DMS153 treated with DMSO at 0.1 percent for 48 hours (cell line): ENCODE results near the gene LSM11.

Experiments
- DNase-seq: peaks from one replicate; lab custom pipeline; 2025; ENCODE audit not compliant: unreplicated experiment; lab: John Stamatoyannopoulos, UW

Gene LSM11

DNA sequence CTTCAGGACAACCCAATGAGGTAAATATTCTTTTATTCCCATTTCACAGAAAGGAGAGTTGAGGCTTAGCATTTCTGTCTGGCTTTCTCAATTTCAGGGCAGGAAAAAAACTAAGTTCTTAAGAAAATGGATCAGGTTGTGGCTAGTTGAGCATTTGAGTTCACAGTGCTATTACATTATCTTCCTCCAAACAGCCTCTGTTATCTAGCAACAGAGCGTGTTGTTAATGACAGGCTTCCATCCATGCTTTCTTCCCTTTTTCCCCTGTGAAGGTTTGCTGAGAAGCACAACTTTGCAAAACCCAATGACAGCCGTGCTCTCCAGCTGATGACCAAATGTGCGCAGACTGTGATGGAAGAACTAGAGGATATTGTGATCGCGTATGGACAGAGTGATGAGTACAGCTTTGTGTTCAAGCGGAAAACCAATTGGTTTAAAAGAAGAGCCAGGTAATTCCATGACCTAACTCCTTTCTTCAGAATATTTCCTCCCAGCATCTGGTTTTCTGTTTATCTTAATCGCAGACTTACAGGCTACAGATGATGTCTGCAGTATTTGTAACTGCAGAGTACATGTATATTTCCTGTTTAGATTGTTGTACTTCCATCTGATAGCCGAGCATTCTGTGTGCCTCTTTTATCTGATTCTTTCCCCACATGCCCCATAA, 10.8 kb upstream of the LSM11 start:
- no peak for DNase-seq

DNA sequence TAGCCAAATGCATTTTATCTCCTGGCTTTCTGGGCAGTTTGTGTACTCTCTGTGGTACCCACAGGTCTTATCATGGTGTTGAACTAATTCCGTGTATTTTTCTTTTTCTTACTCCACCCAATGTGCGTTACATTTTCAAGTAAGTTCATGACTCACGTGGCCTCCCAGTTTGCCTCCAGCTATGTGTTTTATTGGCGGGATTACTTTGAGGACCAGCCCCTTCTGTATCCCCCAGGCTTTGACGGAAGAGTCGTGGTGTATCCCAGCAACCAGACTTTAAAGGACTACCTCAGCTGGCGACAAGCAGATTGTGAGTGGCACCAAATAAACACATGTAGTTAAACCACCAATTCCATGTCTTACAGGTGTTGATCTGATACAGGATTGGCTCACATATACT, 9.1 kb upstream of the LSM11 start:
- no peak for DNase-seq

DNA sequence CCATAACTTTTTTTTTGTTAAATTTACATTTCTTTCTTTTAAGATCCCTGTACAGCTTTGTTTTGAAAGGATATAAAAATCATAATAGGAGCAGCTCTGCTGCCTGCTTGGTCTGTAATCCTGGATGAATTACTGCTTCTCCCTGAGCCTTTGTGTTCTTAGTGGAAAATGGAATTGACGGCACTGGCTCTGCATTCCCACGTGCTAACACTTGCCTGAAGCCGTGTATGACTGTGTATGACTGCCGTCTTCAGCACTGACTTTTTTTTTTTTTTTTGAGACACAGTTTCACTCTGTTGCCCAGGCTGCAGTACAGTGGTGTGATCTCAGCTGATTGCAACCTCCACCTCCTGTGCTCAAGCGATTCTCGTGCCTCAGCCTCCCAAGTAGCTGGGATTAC, 7.5 kb upstream of the LSM11 start:
- DNase-seq = no peak

DNA sequence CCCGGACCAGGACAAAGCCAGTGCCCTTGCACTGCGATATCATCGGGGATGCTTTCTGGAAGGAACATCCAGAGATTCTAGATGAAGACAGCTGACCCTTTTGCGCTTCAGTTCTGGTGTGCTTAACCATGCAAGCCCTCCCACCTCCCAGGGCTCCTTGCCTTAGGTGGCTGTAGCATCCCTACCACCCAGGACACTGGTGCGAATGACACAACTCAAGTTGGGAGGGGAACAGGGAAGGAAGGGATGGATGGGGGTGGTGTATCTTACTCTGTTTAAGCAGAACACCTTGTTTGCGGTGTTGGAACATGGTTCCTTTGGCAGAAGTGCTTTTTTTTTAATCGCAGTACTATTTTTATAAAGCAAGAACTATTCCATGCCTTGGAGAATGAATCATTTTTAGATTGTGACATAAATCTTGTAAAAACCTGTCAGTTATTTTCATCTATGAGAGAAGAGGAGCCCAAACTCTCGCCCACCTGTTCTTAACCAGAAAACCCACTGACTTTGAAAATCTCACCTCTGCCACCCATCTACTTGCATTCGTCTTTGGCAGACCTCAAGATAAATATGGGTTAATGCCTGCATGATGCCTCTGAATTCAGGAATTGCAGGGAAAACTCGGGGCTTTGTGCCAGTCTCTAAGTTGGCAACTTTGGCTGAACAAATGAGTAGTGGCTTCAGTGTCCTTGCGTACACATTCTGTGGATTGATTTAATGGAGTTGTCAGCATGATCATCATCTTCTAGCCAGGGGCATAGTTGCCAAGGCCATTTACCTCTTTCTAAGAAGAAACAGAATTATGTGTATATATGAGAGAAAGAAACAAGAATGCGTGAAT, 3.9 kb upstream of the LSM11 start:
- no peak for DNase-seq

DNA sequence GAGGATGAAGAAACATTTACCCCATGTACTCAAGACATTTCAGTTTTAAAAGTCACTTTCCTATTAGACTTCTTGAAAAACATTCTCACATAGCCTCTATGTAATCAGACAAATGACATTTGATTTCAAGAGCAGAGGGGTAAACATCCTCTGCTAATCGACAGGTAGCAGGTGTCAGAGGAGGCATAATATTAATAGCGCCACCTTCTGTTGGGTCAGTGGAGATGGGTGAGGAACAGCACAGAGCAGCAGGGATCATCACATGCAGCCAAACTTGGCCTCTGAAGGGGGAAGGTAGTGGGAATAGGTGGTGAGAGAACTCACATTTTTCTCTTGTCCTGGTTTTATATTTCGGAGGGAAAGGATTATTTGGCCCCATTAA, 3.3 kb upstream of the LSM11 start:
- no peak for DNase-seq

DNA sequence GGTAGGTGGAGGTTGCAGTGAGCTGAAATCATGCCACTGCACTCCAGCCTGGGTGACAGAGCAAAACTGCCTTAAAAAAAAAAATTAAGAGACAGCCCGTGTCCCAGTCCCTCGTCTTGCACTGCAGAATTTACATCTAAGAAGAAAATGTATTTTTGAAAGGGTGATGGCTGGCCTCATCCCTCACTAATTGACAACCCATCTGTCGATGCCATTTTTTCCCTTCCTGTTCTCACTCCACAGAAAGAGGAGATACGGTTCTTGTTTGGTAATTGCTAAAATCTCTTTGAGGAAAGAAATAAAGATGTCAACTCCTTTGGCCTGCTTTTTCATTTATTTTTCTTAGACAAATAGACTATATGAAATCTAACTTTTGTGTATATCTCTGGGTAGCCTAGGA, 2.4 kb upstream of the LSM11 start:
- DNase-seq = no peak

DNA sequence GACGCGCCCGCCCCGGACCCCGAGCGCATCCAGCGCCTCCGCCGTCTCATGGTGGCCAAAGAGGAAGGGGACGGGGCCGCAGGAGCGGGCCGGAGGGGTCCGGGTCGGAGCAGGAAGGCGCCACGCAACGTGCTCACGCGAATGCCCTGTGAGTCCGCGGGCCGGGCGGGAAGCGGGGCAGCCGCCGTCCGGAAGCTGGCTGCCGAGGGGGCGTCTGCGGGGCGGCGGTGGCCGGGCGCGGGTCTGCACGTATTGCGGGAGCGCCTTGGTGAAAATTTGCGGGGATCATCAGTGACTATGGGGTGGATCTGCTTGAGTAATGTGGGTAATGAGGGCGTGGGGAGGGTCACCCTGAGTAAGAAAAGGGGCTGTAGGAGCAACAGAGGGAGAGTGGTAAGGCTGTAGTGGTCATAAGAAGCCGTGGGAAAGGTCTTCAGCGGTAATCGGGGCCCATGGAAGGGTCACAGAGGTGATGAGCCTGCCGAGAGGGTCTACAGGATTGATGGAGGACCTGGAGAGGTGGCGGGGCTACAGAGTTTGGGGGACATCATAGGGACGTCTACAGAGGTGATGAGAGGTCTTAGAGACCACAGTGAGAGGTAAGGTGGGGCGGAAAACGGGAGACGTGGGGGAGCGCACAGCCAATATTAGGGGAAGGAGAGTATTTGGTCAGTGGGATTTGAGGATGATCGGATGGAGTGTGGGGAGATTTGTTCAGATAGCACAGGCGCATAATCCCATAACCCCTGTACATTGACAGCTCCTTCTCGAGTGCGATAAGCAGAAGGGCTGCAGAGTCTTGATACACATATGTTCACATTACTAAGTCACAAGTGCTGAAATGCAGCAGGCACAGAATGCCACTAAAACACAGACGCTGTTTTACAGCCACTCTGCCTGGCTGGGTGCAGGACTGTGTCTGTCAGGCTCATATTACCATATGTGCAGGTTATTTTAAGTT, 819 bp downstream of the LSM11 start:
- no peak for DNase-seq

DNA sequence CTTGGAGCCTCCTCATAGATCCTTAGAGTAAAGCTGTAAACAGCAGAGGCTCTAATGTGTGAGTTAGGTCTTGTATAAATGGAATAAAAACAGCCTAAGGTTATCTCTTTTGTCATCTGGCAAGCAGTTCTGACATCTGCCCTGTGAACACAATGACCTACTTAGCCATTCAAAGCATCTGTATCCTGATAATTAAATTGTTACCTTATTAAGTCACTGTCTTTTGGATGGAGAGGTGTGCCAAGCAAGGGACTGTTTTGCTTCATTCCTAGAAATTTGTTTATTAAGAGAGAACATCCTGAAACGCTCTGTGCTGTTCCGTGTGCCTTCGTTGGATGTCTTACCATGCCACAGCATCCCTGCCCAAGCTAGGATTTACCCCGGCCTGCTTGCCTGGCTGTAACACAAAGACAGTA, 1.5 kb downstream of the LSM11 start:
- DNase-seq = no peak

DNA sequence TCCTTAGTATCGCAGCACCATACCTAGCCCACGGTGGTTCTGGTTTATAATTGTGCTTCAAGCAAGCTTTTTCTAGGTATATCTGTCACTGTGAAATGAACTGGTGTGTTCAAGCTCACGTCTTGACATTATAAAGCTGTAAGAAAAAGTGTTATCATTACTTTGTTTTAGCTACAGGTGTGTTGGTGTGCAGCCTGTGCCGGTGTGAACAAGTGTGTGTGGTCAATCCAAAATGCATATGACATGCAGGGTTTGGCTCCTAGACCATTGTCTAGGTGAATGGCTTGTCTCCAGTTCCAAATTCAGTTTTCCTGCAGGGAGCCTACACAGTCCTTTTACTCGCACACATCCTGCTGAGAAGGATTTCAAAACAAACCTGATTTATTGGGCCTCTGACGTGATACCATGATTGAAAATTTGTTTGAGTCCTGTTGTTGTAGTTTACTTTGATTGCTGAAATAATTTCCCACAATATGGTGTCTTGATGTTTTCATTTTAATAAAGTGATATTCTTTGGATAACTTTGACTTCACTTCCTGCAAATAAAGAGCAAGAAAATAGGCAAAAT, 3.7 kb downstream of the LSM11 start:
- no peak for DNase-seq

DNA sequence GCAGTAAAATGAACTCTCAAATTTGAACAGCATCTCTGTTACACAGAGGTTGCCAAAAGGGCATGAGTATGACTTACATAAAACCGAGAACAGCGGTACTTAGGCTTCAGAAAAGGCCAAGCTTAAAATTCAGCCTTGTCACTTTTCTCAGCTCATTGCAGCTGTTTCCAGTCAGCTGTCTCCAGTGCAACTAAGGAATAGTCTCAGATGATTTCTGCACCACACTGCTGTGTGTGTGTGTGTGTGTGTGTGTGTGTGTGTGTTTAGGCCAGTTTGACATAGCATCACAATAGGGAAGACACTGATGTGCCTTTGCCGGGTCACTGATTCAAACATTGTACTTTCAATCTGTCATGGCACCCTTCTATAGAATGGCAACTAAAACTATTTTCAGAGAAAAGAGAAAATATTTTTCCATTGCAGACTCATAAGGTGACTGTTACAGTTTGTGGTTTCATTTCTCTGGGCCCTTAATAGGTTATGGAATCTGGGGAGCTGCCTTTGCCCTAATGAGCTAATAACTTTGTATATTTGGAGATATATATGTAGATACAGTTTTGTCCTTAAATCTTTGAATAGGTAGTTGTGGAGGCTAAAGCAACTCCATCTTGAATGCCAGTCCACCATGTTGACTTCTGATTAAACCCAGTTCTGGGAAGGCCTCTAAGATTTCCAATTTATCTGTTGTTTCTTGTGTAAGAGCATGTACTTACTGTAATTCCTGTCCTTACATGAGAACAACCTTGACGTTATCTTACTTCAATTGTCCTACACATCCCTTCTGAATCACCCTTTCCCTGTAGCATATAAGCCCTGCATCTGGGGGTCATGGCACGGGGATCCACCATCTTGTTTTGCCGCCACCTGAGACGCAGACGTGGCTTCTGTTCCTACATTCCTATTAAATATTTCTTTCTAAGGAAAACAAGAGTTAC, 4.5 kb downstream of the LSM11 start:
- DNase-seq = no peak

DNA sequence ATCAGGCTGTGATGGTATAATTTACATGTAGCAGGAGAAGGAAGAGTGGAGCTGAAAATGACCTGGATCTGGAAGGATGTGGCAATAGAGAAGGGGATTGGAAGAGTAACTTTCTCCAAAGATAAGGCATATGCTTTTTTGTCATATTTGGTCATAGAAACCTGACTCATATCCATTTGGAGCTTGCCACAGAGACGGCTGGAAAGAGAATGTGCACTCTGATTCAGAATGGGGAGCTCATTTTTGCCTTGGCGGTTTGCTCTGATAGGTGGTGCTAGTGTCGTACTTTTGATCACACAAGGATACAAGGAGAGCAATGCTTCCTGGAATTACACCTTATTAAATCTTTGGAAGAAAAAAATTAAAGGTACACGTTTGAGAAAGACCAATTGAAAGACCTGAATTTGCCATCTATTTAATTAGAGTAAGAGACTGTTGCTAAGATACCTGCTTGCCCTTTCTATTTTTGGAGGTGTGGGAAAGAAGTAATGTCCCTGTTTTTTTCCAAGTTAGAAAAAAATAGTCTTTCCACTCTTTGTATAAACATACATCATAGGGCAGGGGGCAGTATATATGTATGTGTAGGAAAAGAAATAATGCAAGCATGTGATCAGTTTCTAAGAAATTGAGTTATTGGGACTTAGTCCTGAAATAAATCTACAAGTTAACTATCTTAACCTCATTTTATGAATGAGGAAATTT, 5.4 kb downstream of the LSM11 start:
- no peak for DNase-seq

DNA sequence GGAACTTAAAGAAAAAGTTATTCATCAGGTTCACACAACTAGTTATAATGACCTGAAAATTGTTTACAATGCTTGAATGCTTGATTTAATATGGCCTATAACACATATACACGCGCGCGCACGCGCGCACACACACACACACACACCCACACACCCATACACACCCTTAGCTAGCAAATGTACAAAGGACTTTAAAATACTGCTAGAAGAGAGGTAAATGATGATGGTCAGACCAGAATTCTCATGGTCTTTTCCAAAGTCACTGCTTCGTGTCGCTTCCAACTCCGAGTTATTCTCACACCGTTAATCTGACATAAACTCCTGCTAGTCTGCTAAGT, 5.9 kb downstream of the LSM11 start:
- DNase-seq = no peak

DNA sequence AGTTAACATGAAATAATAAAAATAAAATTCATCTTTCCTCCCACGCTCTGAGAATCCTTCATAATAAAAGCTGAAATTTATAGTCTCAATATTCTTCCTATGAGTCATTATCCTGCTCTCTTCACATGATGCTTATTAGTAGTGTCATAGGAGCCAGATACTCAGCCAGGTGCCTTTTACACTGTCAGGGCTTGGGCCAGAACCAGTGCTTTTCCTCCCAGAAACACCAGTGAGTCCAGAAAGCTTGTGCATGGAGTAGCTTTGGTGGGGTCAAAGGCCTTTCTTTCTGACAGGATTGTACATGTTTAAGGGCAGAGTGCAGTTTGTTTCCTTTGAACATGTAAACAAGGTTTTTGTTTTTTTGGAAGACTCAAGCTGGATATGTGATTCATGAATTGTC, 6.8 kb downstream of the LSM11 start:
- no peak for DNase-seq

DNA sequence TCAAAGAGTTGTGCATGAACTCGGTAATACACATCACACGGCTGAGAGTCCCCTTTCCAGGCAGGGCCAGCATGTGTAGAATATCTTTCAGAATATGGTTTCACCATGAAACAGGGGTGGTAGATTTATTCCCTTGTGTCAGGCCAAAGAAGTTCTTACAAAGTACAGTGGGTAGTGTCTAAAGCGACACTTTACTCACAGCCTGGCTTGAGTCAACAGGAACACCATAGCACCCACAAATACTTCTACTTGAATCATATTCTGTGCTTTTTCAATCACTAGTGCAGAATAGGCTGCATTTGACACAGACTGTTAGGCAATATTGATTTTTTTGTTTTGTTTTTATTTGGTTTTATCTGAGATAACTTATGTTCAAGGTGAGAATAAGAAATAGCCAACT, 12.6 kb downstream of the LSM11 start:
- no peak for DNase-seq

DNA sequence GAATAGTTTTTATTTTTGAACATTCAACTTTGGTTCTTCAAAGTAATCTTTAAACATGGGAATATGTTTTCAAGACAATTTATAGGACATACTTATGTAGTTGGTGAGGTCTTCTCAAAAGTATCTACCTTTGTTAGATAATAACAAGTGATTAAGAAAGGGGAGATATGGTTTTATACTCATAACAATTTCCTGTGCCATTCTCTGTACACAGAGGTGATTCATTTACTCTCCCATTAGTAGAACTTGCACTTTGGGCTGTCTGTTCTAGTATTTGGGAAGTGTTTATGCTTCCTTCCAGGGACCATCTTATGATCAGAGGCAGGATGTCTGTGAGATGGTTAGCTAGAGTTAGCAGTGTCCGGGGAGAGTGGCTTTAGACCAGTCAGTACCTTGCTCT, 15.2 kb downstream of the LSM11 start:
- no peak for DNase-seq

DNA sequence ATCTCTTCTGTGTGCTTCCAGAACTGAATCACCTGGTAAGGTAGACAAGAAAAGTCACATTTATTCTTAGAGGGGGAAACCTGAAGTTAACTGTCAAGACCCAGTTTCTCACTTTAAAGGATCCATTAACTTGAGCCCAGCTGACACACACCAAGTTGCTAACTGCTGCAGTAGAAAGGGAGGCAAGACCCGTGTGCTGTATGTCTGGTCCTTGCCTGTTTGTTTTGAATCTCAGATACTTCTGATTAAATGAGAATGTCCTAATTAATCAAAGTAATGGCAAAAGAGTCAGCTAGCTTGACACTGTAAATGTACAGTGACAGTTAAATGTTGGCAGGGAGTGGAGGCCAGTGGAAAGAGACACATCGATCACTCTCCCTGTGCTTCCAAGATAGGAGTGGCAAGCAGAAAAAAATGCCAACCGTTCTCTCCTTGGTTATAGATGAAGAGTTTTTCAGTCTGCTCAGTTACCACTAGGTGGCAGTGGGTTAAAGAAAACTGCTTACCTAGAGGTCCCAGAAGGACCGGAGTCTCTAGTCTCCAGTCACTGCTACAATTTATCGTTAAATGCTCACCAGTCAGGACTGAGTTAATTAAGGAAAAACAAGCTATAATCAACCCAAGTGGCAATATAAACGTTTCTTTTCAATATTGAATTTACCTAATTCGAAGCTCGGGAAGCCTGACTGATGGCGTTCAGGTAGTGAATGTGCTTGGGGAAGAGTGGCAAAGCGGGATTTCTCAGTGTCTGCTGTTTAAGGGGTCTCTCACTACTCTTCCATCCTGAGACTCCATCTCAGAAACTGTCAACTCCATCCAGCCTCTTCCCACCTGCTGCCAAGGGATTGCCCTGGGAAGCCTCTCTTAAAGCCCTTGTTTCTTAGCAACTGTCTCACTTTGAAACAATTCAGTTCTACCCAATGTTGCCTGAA, 18.4 kb downstream of the LSM11 start:
- peak; percentile 13 for DNase-seq

DNA sequence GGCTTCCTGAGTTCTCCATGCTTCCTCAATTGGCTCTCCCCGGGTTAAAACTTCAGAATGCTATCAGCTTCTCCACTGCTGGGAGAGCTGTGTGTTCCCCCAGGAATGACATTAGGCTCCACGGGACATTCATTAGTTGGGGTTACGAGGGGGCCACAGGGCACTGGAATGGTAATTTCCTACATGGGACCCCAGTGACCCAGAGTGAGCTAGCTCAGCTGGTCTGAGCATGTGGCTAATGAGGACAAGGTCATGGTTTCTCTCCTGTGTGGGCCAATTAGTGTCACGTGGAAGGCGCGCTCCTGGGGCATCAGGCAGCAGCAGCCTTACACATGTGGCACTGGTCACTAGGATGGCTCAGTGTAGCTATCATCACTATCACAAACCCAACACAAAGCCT, 21.0 kb downstream of the LSM11 start:
- DNase-seq = no peak

DNA sequence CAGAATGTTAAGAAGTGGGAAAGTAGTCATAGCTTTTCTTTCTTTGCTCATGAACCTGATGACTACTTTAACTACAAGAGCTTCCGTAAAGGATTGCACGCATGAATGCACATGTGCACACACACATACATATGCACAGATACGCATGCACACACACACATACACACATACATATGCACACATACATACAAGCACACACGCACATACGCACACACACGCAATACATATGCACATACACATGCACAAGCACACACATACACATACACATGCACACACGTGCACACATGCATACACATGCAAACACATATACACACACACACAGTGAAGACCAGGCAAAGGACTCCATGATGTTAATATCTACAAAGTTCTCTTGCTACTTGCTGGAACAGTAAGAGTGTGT, 22.9 kb downstream of the LSM11 start:
- no peak for DNase-seq

DNA sequence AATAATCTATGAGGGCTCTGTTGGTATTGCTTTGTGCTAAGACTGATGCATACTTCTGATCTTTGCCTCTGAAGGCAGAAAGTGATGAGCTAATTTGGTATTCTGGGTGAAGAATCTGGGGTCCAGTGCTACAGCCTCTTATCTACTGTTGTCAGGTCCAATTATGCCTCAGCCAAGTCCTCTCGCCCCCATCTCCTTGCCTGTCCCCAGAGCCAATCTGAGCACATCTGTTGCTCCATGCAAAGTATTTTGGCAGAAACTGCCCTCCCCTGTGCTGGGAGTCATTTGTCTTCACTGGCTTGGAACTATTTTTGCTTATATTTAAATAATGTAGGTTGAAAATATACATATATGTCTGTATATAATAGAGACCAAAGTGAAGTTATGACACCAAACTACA, 23.4 kb downstream of the LSM11 start:
- no peak for DNase-seq
